Activated CD4-positive, alpha-beta T cell treated with anti-CD3 and anti-CD28 coated beads, Interleukin-2, Interleukin-6, amounts not matched to agents 100 ng/mL and 50 ng/mL, durations not matched to agents 16 hours and 8 hours (primary cell): Measurements from ENCODE around the gene TCF3.
"Not testable (repeated sequence)": the region's sequence is repeated elsewhere in the genome, so short reads cannot be mapped to it uniquely, and the experiment has no call there.

Source experiments
- DNase-seq: peaks from one replicate; pipeline ENCODE4 v3.0.0-alpha.2; 2020

The TCF3 gene

GRCh38 chr19:1650650-1651567, 1.5 kb downstream of the TCF3 start:
- peak; percentile 62 for DNase-seq

GRCh38 chr19:1649706-1650649, 2.4 kb downstream of the TCF3 start:
- no peak for DNase-seq

GRCh38 chr19:1648920-1649541, 3.4 kb downstream of the TCF3 start:
- no peak for DNase-seq

- DNase-seq: no peak
Measured at GRCh38 chr19:1648459-1648849, 4.0 kb downstream of the TCF3 start.

- no peak for DNase-seq
Measured at GRCh38 chr19:1647501-1648458, 4.6 kb downstream of the TCF3 start.

- DNase-seq: no peak
Measured at GRCh38 chr19:1646659-1647453, 5.6 kb downstream of the TCF3 start.

- DNase-seq: no peak
Measured at GRCh38 chr19:1646149-1646548, 6.3 kb downstream of the TCF3 start.

- no peak for DNase-seq
Measured at GRCh38 chr19:1645299-1645698, 7.1 kb downstream of the TCF3 start.

- no peak for DNase-seq
Measured at GRCh38 chr19:1644070-1644469, 8.3 kb downstream of the TCF3 start.

GRCh38 chr19:1640893-1641448, 11.4 kb downstream of the TCF3 start:
- not testable (repeated sequence) for DNase-seq

GRCh38 chr19:1636325-1637236, 15.8 kb downstream of the TCF3 start:
- no peak for DNase-seq

- DNase-seq: no peak
Measured at GRCh38 chr19:1634938-1635243, 17.5 kb downstream of the TCF3 start.

GRCh38 chr19:1634242-1634937, 18.0 kb downstream of the TCF3 start:
- DNase-seq: no peak

GRCh38 chr19:1633269-1633826, 19.1 kb downstream of the TCF3 start:
- no peak for DNase-seq

- no peak for DNase-seq
Measured at GRCh38 chr19:1632462-1633268, 19.8 kb downstream of the TCF3 start.

- DNase-seq: no peak
Measured at GRCh38 chr19:1631557-1632100, 20.8 kb downstream of the TCF3 start.

GRCh38 chr19:1630811-1631210, 21.6 kb downstream of the TCF3 start:
- no peak for DNase-seq

- no peak for DNase-seq
Measured at GRCh38 chr19:1630012-1630411, 22.4 kb downstream of the TCF3 start.
